ENCODE data around the gene BBX. TPM values are rescaled to one million over a fixed set of nuclear protein-coding genes. Genes with fewer than 3 reads are reported as not detected.

The BBX gene
- total and polyA plus RNA-seq, 2 of the 13 experiments (the other 11 are each of a cell fraction or from before 2014, with no cell fraction given): 13.7 to 23.2 TPM

DNA sequence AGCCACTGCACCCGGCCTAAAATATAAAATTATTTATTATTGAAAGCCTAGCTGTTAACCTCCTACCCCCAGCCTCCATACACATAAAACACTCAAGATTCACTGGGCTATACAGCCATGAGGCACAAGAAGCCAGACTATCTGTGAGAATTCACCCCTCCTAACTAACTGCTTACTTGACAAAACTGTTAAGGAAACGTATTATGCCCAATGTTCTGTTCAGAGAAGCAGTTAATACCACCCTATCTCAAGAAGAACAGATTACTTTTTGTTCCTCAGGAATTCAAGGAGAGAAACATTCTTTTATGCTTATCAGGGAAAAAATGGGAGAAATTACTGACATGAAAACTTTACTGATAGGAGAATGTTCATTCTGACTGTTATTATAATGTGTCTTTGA lies 144.1 kb downstream of the BBX start:
- intact Hi-C loops (cut with micrococcal nuclease; ENCODE audit: unreplicated experiment): no loop called here
- TF ChIP-seq MAFK (conservative IDR thresholded peaks at IDR 0.05 in 1 of 2, IDR thresholded peaks at IDR 0.05 in 1 of 2; ENCODE audit: low read length in 2 of 2) (peak; percentile 70 to 72; a peak in 3 of 4 replicates), ZNF160 (CRISPR knock-in tag; IDR thresholded peaks at IDR 0.05) (no peak), MAFF (IDR thresholded peaks at IDR 0.05; ENCODE audit: low read depth, low read length) (peak; percentile 55)
- ChIA-PET CTCF (ENCODE audit: low intra/inter-chr PET ratio, low total read pairs) (no interaction called here), POLR2A (no interaction called here)
- Histone ChIP-seq H3K4me3 (replicated peaks in 1 of 3; ENCODE audit: insufficient read depth in 1 of 3, low read depth in 2 of 3, low read length in 3 of 3) (no peak overlapping the region), H3K4me2 (ENCODE audit: low read depth, low read length) (no peak overlapping the region), H3K27me3 (ENCODE audit: control insufficient read depth in 1 of 2, insufficient read depth in 2 of 2, low read length in 2 of 2) (no peaks in the 10 kb centered on the region), H4K20me1 (ENCODE audit: insufficient read depth, low read length) (no peaks in the 10 kb centered on the region), H3K27ac (ENCODE audit: extremely low read length, insufficient read depth, low read length) (no peak overlapping the region), H3K9me3 (ENCODE audit: low read length) (no peaks in the 10 kb centered on the region), H3K36me3 (replicated peaks in 1 of 2; ENCODE audit: control insufficient read depth in 1 of 2, insufficient read depth in 2 of 2, low read length in 2 of 2) (no peaks in the 10 kb centered on the region), H2AFZ (ENCODE audit: low read length) (no peak overlapping the region), H3K79me2 (ENCODE audit: insufficient read depth, low read length) (no peaks in the 10 kb centered on the region), H3K9ac (ENCODE audit: insufficient read depth, low read depth, low read length) (no peak overlapping the region), H3K4me1 (ENCODE audit: insufficient read depth, low read length) (no peaks in the 10 kb centered on the region)
- BruUV-seq (replicated peaks): no TSS peak
- no peak for ATAC-seq
- no peak for FAIRE-seq
- 96% methylated on average over 2 of the region's 2 CpGs for WGBS (ENCODE audit: low lambda C conversion rate)
- no peak for DNase-seq (ENCODE audit: low spot score)
- in situ Hi-C loops (cut with HindIII; ENCODE audit: extremely low pct_ligation_motif_present, low pct_unique_long_range_greater_than_20kb): no loop called here

DNA sequence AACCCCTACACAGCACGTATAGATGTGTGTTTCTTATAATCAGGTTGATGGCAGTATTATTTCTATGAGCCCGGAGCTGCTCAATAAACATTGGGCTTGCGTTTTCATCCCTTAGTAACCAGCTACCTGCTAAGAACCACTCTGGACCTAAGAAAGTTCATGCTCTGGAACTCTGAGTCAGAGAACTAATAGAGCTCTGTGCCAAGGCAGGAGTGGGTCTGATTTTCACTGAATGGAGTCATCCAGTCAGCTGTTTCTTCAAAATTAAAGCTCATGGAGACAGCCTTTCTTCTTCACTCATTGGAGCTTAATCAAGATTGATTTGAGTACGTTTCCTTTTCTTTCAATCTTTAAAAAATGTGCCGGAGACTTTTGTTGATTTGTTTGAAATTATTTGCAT lies 145.7 kb downstream of the BBX start:
- Histone ChIP-seq H3K27me3 (ENCODE audit: control insufficient read depth in 1 of 2, insufficient read depth in 2 of 2, low read length in 2 of 2) (no peaks in the 10 kb centered on the region), H2AFZ (ENCODE audit: low read length) (no peak overlapping the region), H3K4me1 (ENCODE audit: insufficient read depth, low read length) (no peaks in the 10 kb centered on the region), H3K4me3 (replicated peaks in 1 of 3; ENCODE audit: insufficient read depth in 1 of 3, low read depth in 2 of 3, low read length in 3 of 3) (no peak overlapping the region), H3K4me2 (ENCODE audit: low read depth, low read length) (no peak overlapping the region), H4K20me1 (ENCODE audit: insufficient read depth, low read length) (no peaks in the 10 kb centered on the region), H3K9ac (ENCODE audit: insufficient read depth, low read depth, low read length) (no peak overlapping the region), H3K9me3 (ENCODE audit: low read length) (no peaks in the 10 kb centered on the region), H3K36me3 (replicated peaks in 1 of 2; ENCODE audit: control insufficient read depth in 1 of 2, insufficient read depth in 2 of 2, low read length in 2 of 2) (no peaks in the 10 kb centered on the region), H3K79me2 (ENCODE audit: insufficient read depth, low read length) (no peaks in the 10 kb centered on the region), H3K27ac (ENCODE audit: extremely low read length, insufficient read depth, low read length) (no peak overlapping the region)
- TF ChIP-seq NR2C2 (CRISPR knock-in tag; IDR thresholded peaks at IDR 0.05; ENCODE audit: borderline replicate concordance) (no peak), RNF2 (conservative IDR thresholded peaks at IDR 0.05; ENCODE audit: low read depth) (no peak), MAFG (CRISPR knock-in tag; IDR thresholded peaks at IDR 0.05) (no peak), NCOA2 (CRISPR knock-in tag; IDR thresholded peaks at IDR 0.05) (no peak), FOXO1 (CRISPR knock-in tag; IDR thresholded peaks at IDR 0.05) (no peak)
- TF ChIP-seq, protein P1, sequence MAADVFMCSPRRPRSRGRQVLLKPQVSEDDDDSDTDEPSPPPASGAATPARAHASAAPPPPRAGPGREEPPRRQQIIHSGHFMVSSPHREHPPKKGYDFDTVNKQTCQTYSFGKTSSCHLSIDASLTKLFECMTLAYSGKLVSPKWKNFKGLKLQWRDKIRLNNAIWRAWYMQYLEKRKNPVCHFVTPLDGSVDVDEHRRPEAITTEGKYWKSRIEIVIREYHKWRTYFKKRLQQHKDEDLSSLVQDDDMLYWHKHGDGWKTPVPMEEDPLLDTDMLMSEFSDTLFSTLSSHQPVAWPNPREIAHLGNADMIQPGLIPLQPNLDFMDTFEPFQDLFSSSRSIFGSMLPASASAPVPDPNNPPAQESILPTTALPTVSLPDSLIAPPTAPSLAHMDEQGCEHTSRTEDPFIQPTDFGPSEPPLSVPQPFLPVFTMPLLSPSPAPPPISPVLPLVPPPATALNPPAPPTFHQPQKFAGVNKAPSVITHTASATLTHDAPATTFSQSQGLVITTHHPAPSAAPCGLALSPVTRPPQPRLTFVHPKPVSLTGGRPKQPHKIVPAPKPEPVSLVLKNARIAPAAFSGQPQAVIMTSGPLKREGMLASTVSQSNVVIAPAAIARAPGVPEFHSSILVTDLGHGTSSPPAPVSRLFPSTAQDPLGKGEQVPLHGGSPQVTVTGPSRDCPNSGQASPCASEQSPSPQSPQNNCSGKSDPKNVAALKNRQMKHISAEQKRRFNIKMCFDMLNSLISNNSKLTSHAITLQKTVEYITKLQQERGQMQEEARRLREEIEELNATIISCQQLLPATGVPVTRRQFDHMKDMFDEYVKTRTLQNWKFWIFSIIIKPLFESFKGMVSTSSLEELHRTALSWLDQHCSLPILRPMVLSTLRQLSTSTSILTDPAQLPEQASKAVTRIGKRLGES (CRISPR knock-in tag; IDR thresholded peaks at IDR 0.05; ENCODE audit: borderline replicate concordance): no peak
- no TSS peak for BruUV-seq (replicated peaks)
- no peak for DNase-seq (ENCODE audit: low spot score)
- in situ Hi-C loops (cut with HindIII; ENCODE audit: extremely low pct_ligation_motif_present, low pct_unique_long_range_greater_than_20kb) (no loop called here), intact Hi-C loops (cut with micrococcal nuclease; ENCODE audit: unreplicated experiment) (no loop called here)
- no peak for ATAC-seq
- ChIA-PET POLR2A (no interaction called here), CTCF (ENCODE audit: low intra/inter-chr PET ratio, low total read pairs) (no interaction called here)
- no peak for FAIRE-seq
- WGBS (ENCODE audit: low lambda C conversion rate): 93% methylated on average over 5 of the region's 5 CpGs
